Activated T-cell treated with anti-CD3 and anti-CD28 coated beads for 4 hours (primary cell): ENCODE results near the gene SPTBN4.
"Not testable (repeated sequence)": the region's sequence is repeated elsewhere in the genome, so short reads cannot be mapped to it uniquely, and the experiment has no call there.

Experiments used
- DNase-seq: peaks from one replicate; pipeline ENCODE4 v3.0.0-alpha.2; 2020

Gene SPTBN4

DNA sequence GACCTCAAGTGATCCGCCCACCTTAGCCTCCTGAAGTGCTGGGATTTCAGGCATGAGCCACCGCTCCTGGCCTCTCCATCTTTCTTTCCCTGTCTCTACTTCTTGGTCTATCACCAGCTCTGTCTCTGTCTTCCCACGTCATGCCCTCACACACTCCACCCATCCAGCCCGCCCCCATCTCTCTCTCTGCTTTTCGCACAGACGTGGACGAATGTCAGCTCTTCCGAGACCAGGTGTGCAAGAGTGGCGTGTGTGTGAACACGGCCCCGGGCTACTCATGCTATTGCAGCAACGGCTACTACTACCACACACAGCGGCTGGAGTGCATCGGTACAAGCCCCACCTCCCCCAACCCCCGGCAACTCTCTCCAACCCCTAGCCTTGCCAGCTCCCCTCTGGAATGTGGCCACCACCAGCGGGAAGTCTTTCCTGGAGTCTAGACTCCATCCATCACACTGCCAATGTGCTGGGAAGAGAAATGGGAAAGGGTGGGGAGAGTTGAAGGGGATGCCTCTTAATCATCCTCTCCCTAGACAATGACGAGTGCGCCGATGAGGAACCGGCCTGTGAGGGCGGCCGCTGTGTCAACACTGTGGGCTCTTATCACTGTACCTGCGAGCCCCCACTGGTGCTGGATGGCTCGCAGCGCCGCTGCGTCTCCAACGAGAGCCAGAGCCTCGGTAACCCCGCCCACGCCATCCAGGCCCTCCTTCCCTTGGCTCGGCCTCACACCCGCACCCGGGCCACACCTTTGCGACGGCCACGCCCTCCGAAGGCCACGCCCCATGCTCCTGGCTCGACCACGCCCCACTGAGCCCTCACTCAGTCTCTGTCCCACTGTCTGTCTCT lies 156.8 kb downstream of the SPTBN4 start:
- DNase-seq: no peak

GRCh38 chr19:40624369-40625153 lies 157.8 kb downstream of the SPTBN4 start:
- DNase-seq: not testable (repeated sequence)

DNA sequence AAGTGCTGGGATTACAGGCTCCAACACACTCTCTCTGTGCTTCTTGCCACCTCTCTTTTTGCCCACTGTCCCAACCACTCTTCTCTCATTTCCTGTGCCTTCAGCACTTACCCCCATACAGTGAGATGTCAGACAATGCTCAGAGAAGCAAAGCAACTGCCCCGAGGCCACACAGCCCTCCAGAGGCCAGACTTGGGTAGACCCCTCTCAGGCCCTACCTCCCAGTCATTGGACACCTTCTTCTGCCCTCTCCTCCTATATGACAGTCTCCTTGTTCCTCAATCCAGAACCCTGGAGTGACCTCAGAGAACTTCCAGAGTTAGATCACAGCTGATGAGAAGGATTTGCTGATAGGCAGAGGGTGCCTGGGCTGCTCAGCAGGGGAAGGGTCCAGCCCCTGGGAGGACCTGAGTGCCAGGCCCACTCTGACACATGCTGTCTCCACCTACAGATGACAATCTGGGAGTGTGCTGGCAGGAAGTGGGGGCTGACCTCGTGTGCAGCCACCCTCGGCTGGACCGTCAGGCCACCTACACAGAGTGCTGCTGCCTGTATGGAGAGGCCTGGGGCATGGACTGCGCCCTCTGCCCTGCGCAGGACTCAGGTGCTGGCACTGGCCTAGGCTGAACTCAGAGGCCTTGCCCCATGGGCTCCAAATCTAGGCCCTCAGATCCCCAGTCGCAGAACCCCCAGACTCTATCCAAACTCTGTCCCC lies 158.8 kb downstream of the SPTBN4 start:
- no peak for DNase-seq
